A549 (cell line): ENCODE data around the gene COL5A2. TPM values are rescaled to one million over a fixed set of nuclear protein-coding genes. Genes with fewer than 3 reads are reported as not detected.

Source experiments
- ATAC-seq, 2 experiments: fragments of 200-7000 bp in 1 of 2; fragments of >200 bp in 1 of 2; cut with Nextera tagmentation in 1 of 2; cut with Tn5 transposase in 1 of 2; 3 replicates each; pipeline versions ENCODE4 v1.8.0 to v1.9.1; 2018 to 2020; ENCODE audit warnings: mild to moderate bottlenecking in 1 of 2, moderate library complexity in 1 of 2
- CTCF ChIA-PET: fragments of 300-600 bp; sonication (Branson Sonifier 250); formaldehyde crosslinking; extraction: SDS; loops from one replicate; lab custom pipeline; 2021; ENCODE audit warnings: antibody characterized with exemption, inconsistent platforms; lab: Yijun Ruan, JAX
- POLR2A ChIA-PET: fragments of 350-600 bp; formaldehyde crosslinking; extraction: SDS; loops from one replicate; lab custom pipeline; 2021; ENCODE audit warnings: antibody characterized with exemption, inconsistent platforms; lab: Yijun Ruan, JAX
- DNase-seq, 2 experiments: peaks; one replicate each; pipeline versions ENCODE4 v3.0.0 to v3.0.0-alpha.2; 2011 to 2016; ENCODE audit warnings: low read depth in 1 of 2, low spot score in 1 of 2
- FAIRE-seq: peaks from 2 replicates; lab custom pipeline; 2011; peaks lifted over from hg19 to GRCh38; lab: Jason Lieb, UNC
- H3K27ac ChIP-seq, 2 experiments: fragments of >200 bp; sonication (Bioruptor Twin); formaldehyde crosslinking; 3 replicates each; pipeline ENCODE4 v1.5.1; 2016 to 2017
- H3K4me1 ChIP-seq: fragments of >200 bp; sonication (Bioruptor Twin); formaldehyde crosslinking; 3 replicates; pipeline ENCODE4 v1.6.1; 2016
- H3K4me2 ChIP-seq: fragments of >200 bp; sonication (Bioruptor Twin); formaldehyde crosslinking; 3 replicates; pipeline ENCODE4 v1.6.1; 2016
- H3K4me3 ChIP-seq: fragments of >200 bp; sonication (Bioruptor Twin); formaldehyde crosslinking; 3 replicates; pipeline ENCODE4 v1.5.1; 2016
- H3K9me3 ChIP-seq: fragments of >200 bp; sonication (Bioruptor Twin); formaldehyde crosslinking; 3 replicates; pipeline ENCODE4 v1.6.1; 2016
- CHD4 ChIP-seq: fragments of 200-600 bp; sonication (generic); IDR thresholded peaks from 2 replicates; pipeline ENCODE4 v1.6.1; 2016; ENCODE audit warnings: antibody characterized with exemption, mild to moderate bottlenecking, borderline replicate concordance
- FOSL2 ChIP-seq, 2 experiments: fragments of 450-650 bp in 1 of 2; fragments of >200 bp in 1 of 2; sonication (Bioruptor Twin) in 1 of 2; formaldehyde crosslinking; IDR thresholded peaks; 2 replicates each; pipeline versions ENCODE4 v1.5.0 to v1.6.1; 2016 to 2020; ENCODE audit warnings: mild to moderate bottlenecking in 1 of 2, moderate library complexity in 1 of 2
- GATA3 ChIP-seq: IDR thresholded peaks from 2 replicates; pipeline ENCODE4 v1.6.1; 2012; ENCODE audit warnings: borderline replicate concordance
- HOXB5 ChIP-seq: fragments of 250-450 bp; sonication (Bioruptor Pico); IDR thresholded peaks from 2 replicates; pipeline ENCODE4 v1.5.0; 2020; ENCODE audit warnings: mild to moderate bottlenecking, moderate library complexity
- JUN ChIP-seq, 2 experiments: fragments of >200 bp; sonication (Bioruptor Twin); formaldehyde crosslinking; IDR thresholded peaks; 2 replicates in 1 of 2; 3 replicates in 1 of 2; pipeline ENCODE4 v1.6.1; 2016 to 2017
- JUNB ChIP-seq: fragments of >200 bp; sonication (Bioruptor Twin); formaldehyde crosslinking; IDR thresholded peaks from 2 replicates; pipeline ENCODE4 v1.6.1; 2016
- KDM1A ChIP-seq: fragments of 200-600 bp; sonication (generic); IDR thresholded peaks from 2 replicates; pipeline ENCODE4 v1.6.1; 2016; ENCODE audit warnings: low read depth, mild to moderate bottlenecking
- MAFK ChIP-seq: fragments of 450-650 bp; IDR thresholded peaks from 2 replicates; pipeline ENCODE4 v1.6.1; 2014; ENCODE audit not compliant: partially characterized antibody
- MAX ChIP-seq: IDR thresholded peaks from 2 replicates; pipeline ENCODE4 v1.6.1; 2012
- NR3C1 ChIP-seq: fragments of >200 bp; sonication (Bioruptor Twin); formaldehyde crosslinking; IDR thresholded peaks from 3 replicates; pipeline ENCODE4 v1.6.1; 2017
- PBX3 ChIP-seq: IDR thresholded peaks from 2 replicates; pipeline ENCODE4 v1.6.1; 2012
- POLR2AphosphoS2 ChIP-seq: conservative IDR thresholded peaks from 2 replicates; pipeline ENCODE4 v1.6.1; 2012; ENCODE audit warnings: low read length, improper control_type of control experiment, inconsistent platforms
- RCOR1 ChIP-seq: fragments of 150-350 bp; IDR thresholded peaks from 2 replicates; pipeline ENCODE4 v1.6.1; 2014; ENCODE audit warnings: antibody characterized with exemption, low read length, low read depth
- RFX5 ChIP-seq: fragments of 450-650 bp; IDR thresholded peaks from 2 replicates; pipeline ENCODE4 v1.7.1; 2014; ENCODE audit warnings: antibody characterized with exemption, mild to moderate bottlenecking, moderate library complexity
- SMC3 ChIP-seq: fragments of >200 bp; sonication (Bioruptor Twin); formaldehyde crosslinking; IDR thresholded peaks from 3 replicates; pipeline ENCODE4 v1.6.1; 2018; ENCODE audit warnings: inconsistent platforms
- USF2 ChIP-seq: fragments of 450-650 bp; IDR thresholded peaks from 2 replicates; pipeline ENCODE4 v1.6.1; 2014; ENCODE audit warnings: antibody characterized with exemption
- ZNF302 ChIP-seq: fragments of 250-450 bp; sonication (Bioruptor Pico); IDR thresholded peaks from 2 replicates; pipeline ENCODE4 v1.9.0; 2021; ENCODE audit warnings: inconsistent platforms, mild to moderate bottlenecking, moderate library complexity
- WGBS: methylation state at CpG from one replicate; pipeline ENCODE4 v1.1.6; 2017; ENCODE audit errors: missing lambda C conversion rate; 5-methylcytosine and 5-hydroxymethylcytosine counted together
- polyA plus RNA-seq, 4 experiments: library from polyadenylated mRNA; depleted of rRNA in 3 of 4; stranded (reverse); fragments of >200 nt; fragmentation: RNase III in 1 of 4; extraction: RNeasy Plus Mini Kit Qiagen cat#74134 plus additional on column Dnase treatment in 1 of 4; gene quantifications; 2 replicates in 3 of 4; 3 replicates in 1 of 4; pipeline ENCODE4 v1.2.3, GENCODE V29; 2011 to 2017

The COL5A2 gene
- polyA plus RNA-seq, 2 of the 4 experiments (the other 2 are of a cell fraction), result 152 to 215 TPM

GRCh38 chr2:189204322-189204941, 24.9 kb upstream of the COL5A2 start:
- Histone ChIP-seq H3K9me3 (no peaks in the 10 kb centered on the region), H3K27ac (peak overlapping the region; percentile 88 to 96), H3K4me3 (peak overlapping the region; percentile 51), H3K4me2 (peak overlapping the region; percentile 80), H3K4me1 (peaks cover 72% of the 10 kb centered on the region)
- TF ChIP-seq RCOR1 (no peak), NR3C1 (no peak), MAX (peak; percentile 10; the same call in 1 of the 2 replicates), USF2 (no peak), FOSL2 (IDR thresholded peaks at IDR 0.05) (peak; percentile 83), FOSL2 (CRISPR knock-in tag; IDR thresholded peaks at IDR 0.05) (peak; percentile 95), MAFK (peak; percentile 83), JUNB (peak; percentile 71), JUN (IDR thresholded peaks at IDR 0.05) (peak in 1 of 2 experiments; percentile 34; a peak in 1 of 5 replicates), GATA3 (no peak)
- WGBS, result 14% methylated on average over 3 of the region's 3 CpGs
- ChIA-PET POLR2A (interaction anchor here (0.7 to 3.4 kb wide), 2 partner anchors 25 to 48 kb away, joined by 4 to 22 read pairs; partner anchors contain the start of gene COL5A2), CTCF (interaction anchor here (0.7 to 2.3 kb wide), 7 partner anchors 11 to 83 kb away, joined by 3 to 9 read pairs (median 3); partner anchors contain the start of gene COL5A2)
- peak; percentile 94 for FAIRE-seq
- peak in 1 of 2 experiments; percentile 53 for DNase-seq
- peak; percentile 59 to 68 for ATAC-seq

- DNase-seq (peak in 1 of 2 experiments; percentile 59), FAIRE-seq (no peak)
These were observed 23.7 kb upstream of the COL5A2 start for GRCh38 chr2:189203177-189203799.

GRCh38 chr2:189199797-189200196, 20.2 kb upstream of the COL5A2 start:
- ATAC-seq, result no peak
- no peak for FAIRE-seq
- POLR2A ChIA-PET, result interaction anchor here (1.0 kb wide), 1 partner anchor 20 kb away, joined by 3 read pairs; the partner anchor contains the start of gene COL5A2
- no peak for TF ChIP-seq RFX5
- Histone ChIP-seq H3K4me3 (no peak overlapping the region), H3K27ac (peak overlapping the region in 1 of 2 experiments; percentile 67; a peak in 3 of 6 replicates), H3K4me1 (peaks cover 29% of the 10 kb centered on the region), H3K9me3 (no peaks in the 10 kb centered on the region), H3K4me2 (no peak overlapping the region)
- DNase-seq, result no peak
- CTCF ChIA-PET, result interaction anchor here (0.9 to 1.2 kb wide), 2 partner anchors 17 to 88 kb away, joined by 3 read pairs; no protein-coding TSS in a partner anchor

More at GRCh38 chr2:189203177-189203799, 23.7 kb upstream of the COL5A2 start:
- Histone ChIP-seq H3K27ac (peak overlapping the region; percentile 88 to 96), H3K4me2 (peak overlapping the region; percentile 80), H3K9me3 (no peaks in the 10 kb centered on the region), H3K4me3 (peak overlapping the region; percentile 51), H3K4me1 (peaks cover 60% of the 10 kb centered on the region)
- WGBS, result 2% methylated on average over 4 of the region's 4 CpGs
- ChIA-PET POLR2A (interaction anchor here (0.7 to 3.4 kb wide), 3 partner anchors 24 to 807 kb away, joined by 3 to 22 read pairs (median 3); partner anchors contain the start of gene COL5A2), CTCF (interaction anchor here (0.7 to 2.3 kb wide), 9 partner anchors 10 to 88 kb away, joined by 3 to 9 read pairs (median 4); partner anchors contain the start of gene COL5A2)
- ATAC-seq, result peak; percentile 70 to 80; a peak in 4 of 6 replicates
- TF ChIP-seq KDM1A, result no peak
- peak; percentile 20 for TF ChIP-seq MAFK
- 0 out of 2 replicates have a peak, but pooled peaks have one; percentile 19 for TF ChIP-seq MAX
- no peak for TF ChIP-seq HOXB5 (CRISPR knock-in tag)
- no peak for TF ChIP-seq CHD4

GRCh38 chr2:189192766-189193165, 13.2 kb upstream of the COL5A2 start:
- Histone ChIP-seq H3K4me2 (no peak overlapping the region), H3K9me3 (no peaks in the 10 kb centered on the region), H3K4me3 (no peak overlapping the region), H3K4me1 (peaks cover 42% of the 10 kb centered on the region), H3K27ac (0 out of 6 replicates have a peak overlapping the region, but pooled peaks of 1 of the 2 experiments have one; percentile 9)
- WGBS, result 92% methylated on average over 1 of the region's 1 CpG
- POLR2A ChIA-PET, result no interaction called here
- CTCF ChIA-PET, result interaction anchor here (1.9 kb wide), 1 partner anchor 14 kb away, joined by 10 read pairs; no protein-coding TSS in a partner anchor
- ATAC-seq (no peak), FAIRE-seq (no peak), DNase-seq (no peak)
- no peak for TF ChIP-seq KDM1A
- no peak for TF ChIP-seq ZNF302 (CRISPR knock-in tag)
- TF ChIP-seq POLR2AphosphoS2, result no peak
- no peak for TF ChIP-seq SMC3
- no peak for TF ChIP-seq MAX
- TF ChIP-seq PBX3, result no peak
